Adrenal gland (tissue), 12 donors: ENCODE results near the gene HBM. TPM values are rescaled to one million over a fixed set of nuclear protein-coding genes. Genes with fewer than 3 reads are reported as not detected.
"Not testable (repeated sequence)": the region's sequence is repeated elsewhere in the genome, so short reads cannot be mapped to it uniquely, and the experiment has no call there.

ENCODE experiments used
- DNase-seq, 7 donors: peaks; one replicate each; pipeline ENCODE4 v3.0.0-alpha.2; 2019 to 2020
- H3K27ac ChIP-seq, 5 donors: fragments of 200-600 bp; sonication (generic) in 4 of 5; 1 replicate in 3 of 5; 2 replicates in 2 of 5; pipeline versions ENCODE4 v1.5.1 to v1.8.0; 2016 to 2020; ENCODE audit warnings: mild to moderate bottlenecking in 1 of 5
- H3K27me3 ChIP-seq: fragments of 200-600 bp; 2 replicates; pipeline ENCODE4 v1.8.0; 2021
- H3K36me3 ChIP-seq, 2 donors: fragments of 200-600 bp; replicated peaks in 1 of 2; 1 replicate in 1 of 2; 2 replicates in 1 of 2; pipeline versions ENCODE4 v1.5.1 to v1.8.0; 2018 to 2022
- H3K4me1 ChIP-seq, 2 donors: fragments of 200-600 bp; replicated peaks in 1 of 2; 1 replicate in 1 of 2; 2 replicates in 1 of 2; pipeline versions ENCODE4 v1.5.1 to v1.8.0; 2018 to 2021
- H3K4me3 ChIP-seq, 4 donors: fragments of 200-600 bp; sonication (generic) in 3 of 4; one replicate each; pipeline ENCODE4 v1.5.1; 2016 to 2018
- H3K9me3 ChIP-seq, 3 donors: fragments of 200-600 bp; sonication (generic) in 1 of 3; replicated peaks in 1 of 3; 1 replicate in 2 of 3; 2 replicates in 1 of 3; pipeline versions ENCODE4 v1.5.1 to v1.8.0; 2016 to 2021
- CTCF ChIP-seq, 6 experiments: fragments of 450-650 bp in 4 of 6; fragments of 200-600 bp in 2 of 6; sonication (generic) in 1 of 6; IDR thresholded peaks; 1 replicate in 5 of 6; 2 replicates in 1 of 6; pipeline versions ENCODE4 v1.5.1 to v1.8.0; 2016 to 2021; ENCODE audit warnings: antibody characterized with exemption in 6 of 6, mild to moderate bottlenecking in 2 of 6, moderate library complexity in 1 of 6
- POLR2A ChIP-seq, 2 donors: fragments of 450-650 bp; IDR thresholded peaks; one replicate each; pipeline ENCODE4 v1.6.1; 2017; ENCODE audit warnings: antibody characterized with exemption in 2 of 2, mild to moderate bottlenecking in 2 of 2, moderate library complexity in 1 of 2
- WGBS, 4 donors: extraction: QIAGEN DNeasy Blood & Tissue Kit in 2 of 4; methylation state at CpG; one replicate each; pipeline versions ENCODE4 v1.1.5 to v1.1.7; 2013 to 2017; 5-methylcytosine and 5-hydroxymethylcytosine counted together
- intact Hi-C, 2 donors: fragments of 100-400 bp; cut with DNase I; formaldehyde crosslinking; loops; one replicate each; pipeline versions ENCODE4 v1.14.1 to v1.15.0; 2022 to 2023
- polyA plus RNA-seq, 3 donors: library from polyadenylated mRNA; stranded (reverse); fragments of 200-250 nt in 2 of 3; fragments of 350-450 nt in 1 of 3; fragmentation: Illumina TruSeq in 1 of 3; extraction: RNeasy Lipid Tissue Mini Kit (QIAGEN cat#74804) in 1 of 3; gene quantifications; one replicate each; pipeline ENCODE4 v1.2.3, GENCODE V29; 2013 to 2014
- total RNA-seq, 9 donors: library from RNA; depleted of rRNA in 4 of 9; stranded (reverse); fragments of >200 nt in 4 of 9; fragments of 120-200 nt in 1 of 9; fragmentation: NEBNext Ultra II Directional in 1 of 9; extraction: Animal tissue kit (Norgen Biotek cat#: 25700) in 1 of 9; gene quantifications; one replicate each; pipeline versions ENCODE4 v1.1.0 to v1.2.4, GENCODE V29; 2013 to 2023
- donor health status: healthy with polysubstance abuse.
- donor health status: Bipolar disorder and iron deficiency.
- donor health status: DM: yes; HTN: yes; CAD: no.
- donor health status: DM: no; HTN: no; CAD: no.
- donor health status: DM: no; HTN: no; CAD: no.
- donor health status: DM: yes; HTN: yes; CAD: no.

Gene HBM
- total and polyA plus RNA-seq, 12 donors: 0.53 to 30.2 (median 0.61) TPM; not detected in 9

DNA sequence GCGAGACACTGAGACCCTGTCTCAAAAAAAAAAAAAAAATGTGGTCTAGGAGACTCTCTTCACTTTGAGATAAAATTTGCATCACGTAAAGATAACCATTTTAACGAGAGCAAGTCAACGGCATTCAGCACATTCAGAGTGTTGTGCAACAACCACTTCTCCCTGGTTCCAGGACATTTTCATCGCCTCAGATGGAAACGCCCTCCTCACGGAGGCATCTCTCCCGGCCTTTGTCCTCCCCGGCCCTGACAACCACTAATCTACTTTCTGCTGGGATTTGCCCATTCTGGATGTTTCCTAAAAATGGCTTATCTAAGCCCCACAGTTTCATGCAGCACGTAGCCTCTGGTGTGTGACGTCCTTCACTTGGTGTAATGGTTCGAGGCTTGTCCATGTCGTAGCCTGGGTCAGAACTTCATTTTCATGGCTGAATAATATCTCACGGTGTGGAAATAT, 21.0 kb upstream of the HBM start:
- Histone ChIP-seq H3K36me3 (no peaks in the 10 kb centered on the region), H3K27me3 (no peaks in the 10 kb centered on the region), H3K9me3 (no peaks in the 10 kb centered on the region), H3K4me3 (no peak overlapping the region), H3K27ac (no peak overlapping the region), H3K4me1 (no peaks in the 10 kb centered on the region)
- no peak for DNase-seq
- 73 to 89% (median 82%) methylated on average over 14 of the region's 14 CpGs for WGBS, 4 donors
- intact Hi-C loops: no loop called here
- TF ChIP-seq CTCF (IDR thresholded peaks at IDR 0.05) (no peak), POLR2A (IDR thresholded peaks at IDR 0.05) (no peak)

GRCh38 chr16:146646-147045, 19.1 kb upstream of the HBM start:
- intact Hi-C loops: no loop called here
- DNase-seq: no peak
- H3K27ac ChIP-seq: no peak overlapping the region
- H3K4me3 ChIP-seq: no peak overlapping the region
- 86 to 94% (median 90%) methylated on average over 2 of the region's 2 CpGs for WGBS, 4 donors
- no peaks in the 10 kb centered on the region for H3K36me3 ChIP-seq
- TF ChIP-seq POLR2A (IDR thresholded peaks at IDR 0.05) (no peak), CTCF (IDR thresholded peaks at IDR 0.05) (no peak)
- no peaks in the 10 kb centered on the region for H3K4me1 ChIP-seq
- H3K9me3 ChIP-seq: no peaks in the 10 kb centered on the region
- no peaks in the 10 kb centered on the region for H3K27me3 ChIP-seq

DNA sequence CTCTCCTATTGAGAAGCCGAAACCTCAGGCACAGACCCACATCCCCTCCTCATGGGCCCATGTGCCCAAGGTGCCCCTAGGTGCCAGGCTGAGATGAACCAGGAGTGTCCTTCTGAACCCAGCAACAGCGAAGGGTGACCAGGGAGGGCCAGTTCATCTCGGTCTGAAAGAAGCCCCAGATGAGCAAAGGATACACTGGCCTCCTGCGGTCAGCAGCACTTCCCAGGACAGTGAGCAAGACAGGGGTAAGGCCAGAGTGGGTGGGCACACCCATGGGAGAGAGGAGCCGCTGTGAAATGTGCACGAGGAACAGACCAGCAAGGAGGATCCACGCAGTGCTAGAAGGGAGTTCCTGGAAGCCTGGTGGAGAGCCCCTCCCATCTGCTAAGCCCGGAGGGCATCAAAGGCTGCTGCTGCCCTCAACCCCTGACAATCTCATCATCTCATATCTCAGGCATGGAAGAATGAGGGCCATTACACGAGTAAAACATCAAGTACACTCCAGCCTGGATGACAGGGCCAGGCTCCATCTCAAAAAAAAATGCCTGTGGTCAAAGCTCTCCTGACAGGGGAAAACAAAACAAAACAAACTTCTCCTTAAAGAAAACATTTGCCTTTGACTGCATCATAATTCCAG, 16.6 kb upstream of the HBM start:
- no peak overlapping the region for H3K27ac ChIP-seq
- intact Hi-C loops: no loop called here
- no peaks in the 10 kb centered on the region for H3K27me3 ChIP-seq
- no peaks in the 10 kb centered on the region for H3K36me3 ChIP-seq
- no peaks in the 10 kb centered on the region for H3K9me3 ChIP-seq
- no peak for DNase-seq
- WGBS, 4 donors: 33 to 52% (median 46%) methylated on average over 7 to 9 of the region's 9 CpGs
- no peaks in the 10 kb centered on the region for H3K4me1 ChIP-seq
- no peak for TF ChIP-seq CTCF (IDR thresholded peaks at IDR 0.05)
- TF ChIP-seq POLR2A (IDR thresholded peaks at IDR 0.05): no peak
- no peak overlapping the region for H3K4me3 ChIP-seq

GRCh38 chr16:152141-153128, 13.3 kb upstream of the HBM start, which contains the start of gene HBZ:
TSS of gene HBZ (plus strand) at chr16:152644. CDS start at chr16:152910, 266 bp downstream.
- TF ChIP-seq CTCF (IDR thresholded peaks at IDR 0.05) (no peak), POLR2A (IDR thresholded peaks at IDR 0.05) (no peak)
- no peak within 1 kb of the TSS for H3K27ac ChIP-seq
- DNase-seq: no peak

DNA sequence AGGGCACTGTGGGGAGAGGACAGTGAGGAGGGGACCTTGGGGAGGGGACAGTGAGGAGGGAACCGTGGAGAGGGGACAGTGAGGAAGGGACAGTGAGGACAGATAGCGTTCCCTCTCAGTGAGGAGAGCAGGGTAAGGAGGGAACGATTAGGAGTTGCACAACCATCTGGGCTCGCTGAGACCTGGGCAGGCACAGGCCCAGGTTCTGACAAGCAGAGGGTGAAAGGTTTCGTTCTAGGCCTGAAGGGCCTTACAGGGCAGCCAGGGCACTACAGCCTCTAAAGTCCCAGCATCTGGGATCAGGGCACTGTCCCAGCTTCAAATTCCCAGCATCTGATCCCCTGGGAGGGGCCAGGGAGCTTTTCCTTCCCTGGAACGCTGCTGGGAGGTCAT, 12.7 kb upstream of the HBM start:
- H3K4me3 ChIP-seq, H3K4me1 ChIP-seq, H3K27me3 ChIP-seq, H3K36me3 ChIP-seq, H3K27ac ChIP-seq, H3K9me3 ChIP-seq, intact Hi-C loops, DNase-seq: not testable (repeated sequence)
- WGBS, 4 donors: 46 to 66% (median 59%) methylated on average over 3 to 4 of the region's 6 CpGs

More at GRCh38 chr16:152141-153128, 13.3 kb upstream of the HBM start, which contains the start of gene HBZ:
- intact Hi-C loops: no loop called here
- H3K4me1 ChIP-seq: peaks cover 6 to 10% of the 10 kb centered on the region in 2 donors
- 66 to 85% (median 76%) methylated on average over 10 to 17 of the region's 17 CpGs for WGBS, 4 donors
- peaks cover 5% of the 10 kb centered on the region for H3K27me3 ChIP-seq
- H3K4me3 ChIP-seq: no peak within 1 kb of the TSS
- no peaks in the 10 kb centered on the region for H3K9me3 ChIP-seq
- H3K36me3 ChIP-seq: no peaks in the 10 kb centered on the region

DNA sequence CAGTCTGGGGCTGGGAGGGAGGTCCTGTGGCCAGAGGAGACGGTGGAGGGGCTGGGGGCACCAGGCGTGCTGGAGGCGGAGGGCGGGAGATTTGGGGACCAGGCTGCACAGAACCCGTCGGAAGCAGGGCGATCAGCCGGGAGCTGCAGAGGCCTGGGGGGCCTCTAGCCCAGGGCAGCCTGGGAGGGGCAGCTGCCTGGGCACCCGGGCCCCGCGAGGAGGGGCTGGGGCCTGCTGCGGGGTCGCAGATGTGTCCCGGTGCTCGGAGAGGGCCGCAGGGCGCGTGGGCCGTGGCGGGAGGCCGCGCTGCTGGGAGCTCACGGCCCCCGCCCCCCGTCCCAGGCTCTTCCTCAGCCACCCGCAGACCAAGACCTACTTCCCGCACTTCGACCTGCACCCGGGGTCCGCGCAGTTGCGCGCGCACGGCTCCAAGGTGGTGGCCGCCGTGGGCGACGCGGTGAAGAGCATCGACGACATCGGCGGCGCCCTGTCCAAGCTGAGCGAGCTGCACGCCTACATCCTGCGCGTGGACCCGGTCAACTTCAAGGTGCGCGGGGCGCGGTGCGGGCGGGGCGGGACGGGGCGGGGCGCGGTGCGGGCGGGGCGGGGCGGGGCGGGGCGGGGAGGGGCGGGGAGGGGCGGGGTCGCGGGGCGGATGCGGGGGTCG, 12.1 kb upstream of the HBM start:
- H3K36me3 ChIP-seq, H3K27ac ChIP-seq, H3K4me1 ChIP-seq, H3K4me3 ChIP-seq, H3K9me3 ChIP-seq, H3K27me3 ChIP-seq, DNase-seq, intact Hi-C loops: not testable (repeated sequence)
- WGBS, 4 donors: no CpG with 5 or more reads among the region's 74 CpGs
